PFSK-1 (cell line): ENCODE measurements around the gene TMEM233.

Source experiments
- FOXP2 ChIP-seq: optimal IDR thresholded peaks from 2 replicates; pipeline ENCODE3; 2011; ENCODE audit warnings: borderline replicate concordance, control low read depth, inconsistent platforms; ENCODE audit not compliant: insufficient read depth; ENCODE audit errors: extremely low read length, extremely low read depth
- POLR2AphosphoS5 ChIP-seq: IDR thresholded peaks from 2 replicates; pipeline ENCODE4 v1.6.1; 2012; ENCODE audit warnings: low read depth, mild to moderate bottlenecking, control low read depth, low read length, moderate library complexity
- SIN3A ChIP-seq: IDR thresholded peaks from 2 replicates; pipeline ENCODE4 v1.6.1; 2012; ENCODE audit warnings: mild to moderate bottlenecking, low read length, moderate library complexity, borderline replicate concordance; ENCODE audit not compliant: insufficient read depth
- TAF1 ChIP-seq: IDR thresholded peaks from 2 replicates; pipeline ENCODE4 v1.6.1; 2012; ENCODE audit warnings: low read length, control low read depth, borderline replicate concordance; ENCODE audit not compliant: insufficient read depth
- TF ChIP-seq, protein P1 (sequence below), 2 experiments: IDR thresholded peaks; 2 replicates each; pipeline versions ENCODE4 v1.6.1 to v1.8.0; 2011 to 2012; ENCODE audit warnings: low read depth in 2 of 2, low read length in 2 of 2, control low read depth in 1 of 2, inconsistent platforms in 1 of 2, mild to moderate bottlenecking in 1 of 2, moderate library complexity in 1 of 2; ENCODE audit not compliant: insufficient read depth in 1 of 2

The TMEM233 gene

GRCh38 chr12:119556854-119557253 lies 36.7 kb upstream of the TMEM233 start:
- no peak for TF ChIP-seq FOXP2
- TF ChIP-seq, protein P1, sequence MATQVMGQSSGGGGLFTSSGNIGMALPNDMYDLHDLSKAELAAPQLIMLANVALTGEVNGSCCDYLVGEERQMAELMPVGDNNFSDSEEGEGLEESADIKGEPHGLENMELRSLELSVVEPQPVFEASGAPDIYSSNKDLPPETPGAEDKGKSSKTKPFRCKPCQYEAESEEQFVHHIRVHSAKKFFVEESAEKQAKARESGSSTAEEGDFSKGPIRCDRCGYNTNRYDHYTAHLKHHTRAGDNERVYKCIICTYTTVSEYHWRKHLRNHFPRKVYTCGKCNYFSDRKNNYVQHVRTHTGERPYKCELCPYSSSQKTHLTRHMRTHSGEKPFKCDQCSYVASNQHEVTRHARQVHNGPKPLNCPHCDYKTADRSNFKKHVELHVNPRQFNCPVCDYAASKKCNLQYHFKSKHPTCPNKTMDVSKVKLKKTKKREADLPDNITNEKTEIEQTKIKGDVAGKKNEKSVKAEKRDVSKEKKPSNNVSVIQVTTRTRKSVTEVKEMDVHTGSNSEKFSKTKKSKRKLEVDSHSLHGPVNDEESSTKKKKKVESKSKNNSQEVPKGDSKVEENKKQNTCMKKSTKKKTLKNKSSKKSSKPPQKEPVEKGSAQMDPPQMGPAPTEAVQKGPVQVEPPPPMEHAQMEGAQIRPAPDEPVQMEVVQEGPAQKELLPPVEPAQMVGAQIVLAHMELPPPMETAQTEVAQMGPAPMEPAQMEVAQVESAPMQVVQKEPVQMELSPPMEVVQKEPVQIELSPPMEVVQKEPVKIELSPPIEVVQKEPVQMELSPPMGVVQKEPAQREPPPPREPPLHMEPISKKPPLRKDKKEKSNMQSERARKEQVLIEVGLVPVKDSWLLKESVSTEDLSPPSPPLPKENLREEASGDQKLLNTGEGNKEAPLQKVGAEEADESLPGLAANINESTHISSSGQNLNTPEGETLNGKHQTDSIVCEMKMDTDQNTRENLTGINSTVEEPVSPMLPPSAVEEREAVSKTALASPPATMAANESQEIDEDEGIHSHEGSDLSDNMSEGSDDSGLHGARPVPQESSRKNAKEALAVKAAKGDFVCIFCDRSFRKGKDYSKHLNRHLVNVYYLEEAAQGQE (IDR thresholded peaks at IDR 0.05; ENCODE audit: insufficient read depth in 1 of 2, low read depth in 2 of 2, low read length in 2 of 2) = no peak
- TF ChIP-seq TAF1 = no peak
- TF ChIP-seq POLR2AphosphoS5 = no peak
- no peak for TF ChIP-seq SIN3A

- TF ChIP-seq, protein P1 (IDR thresholded peaks at IDR 0.05; ENCODE audit: insufficient read depth in 1 of 2, low read depth in 2 of 2, low read length in 2 of 2) = no peak
- TF ChIP-seq POLR2AphosphoS5 (no peak), SIN3A (no peak), FOXP2 (no peak), TAF1 (no peak)
These were observed 28.2 kb upstream of the TMEM233 start for GRCh38 chr12:119565404-119565803.

DNA sequence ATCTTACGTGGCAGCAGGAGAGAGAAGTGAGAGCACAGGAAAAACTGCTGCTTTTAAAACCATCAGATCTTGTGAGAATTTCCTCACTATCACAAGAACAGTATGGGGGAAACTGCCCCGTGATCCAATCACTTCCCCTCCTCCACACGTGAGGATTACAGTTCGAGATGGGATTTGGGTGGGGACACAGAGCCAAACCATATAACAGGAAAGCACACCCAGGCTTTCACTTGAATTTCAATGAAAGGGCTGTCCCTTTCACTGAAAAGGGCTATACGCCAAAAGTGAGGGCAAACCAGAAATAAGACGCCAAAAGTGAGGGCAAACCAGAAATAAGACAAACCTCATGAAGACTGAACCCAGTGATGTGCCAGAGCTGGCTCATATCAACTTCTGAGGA lies 22.8 kb upstream of the TMEM233 start:
- TF ChIP-seq TAF1 = no peak
- no peak for TF ChIP-seq FOXP2
- TF ChIP-seq, protein P1 (IDR thresholded peaks at IDR 0.05; ENCODE audit: insufficient read depth in 1 of 2, low read depth in 2 of 2, low read length in 2 of 2) = no peak
- TF ChIP-seq POLR2AphosphoS5 = no peak

- no peak for TF ChIP-seq SIN3A
- TF ChIP-seq FOXP2 = no peak
- TF ChIP-seq TAF1 = no peak
- TF ChIP-seq, protein P1 (IDR thresholded peaks at IDR 0.05; ENCODE audit: insufficient read depth in 1 of 2, low read depth in 2 of 2, low read length in 2 of 2) = no peak
- TF ChIP-seq POLR2AphosphoS5 = no peak
These were observed 20.5 kb upstream of the TMEM233 start for GRCh38 chr12:119573086-119573485.

- TF ChIP-seq POLR2AphosphoS5 = no peak
- no peak for TF ChIP-seq FOXP2
- TF ChIP-seq TAF1 = no peak
- TF ChIP-seq, protein P1 (IDR thresholded peaks at IDR 0.05; ENCODE audit: insufficient read depth in 1 of 2, low read depth in 2 of 2, low read length in 2 of 2) = no peak
- TF ChIP-seq SIN3A = no peak
These were observed 19.3 kb upstream of the TMEM233 start for GRCh38 chr12:119574255-119574654.
